Measurements from ENCODE around the gene DNAJA4. TPM values are rescaled to one million over a fixed set of nuclear protein-coding genes. Genes with fewer than 3 reads are reported as not detected.
A peak's percentile ranks its signal among the peaks of the same experiment; 100 is the strongest.

DNAJA4 gene
- total RNA-seq, 2 donors from 2014 or later = 32.1 to 43.7 TPM

GRCh38 chr15:78263907-78264303 is 457 bp upstream of the DNAJA4 start:
- no peak for DNase-seq (ENCODE audit: low spot score)
- 80% methylated on average over 23 of the region's 23 CpGs for WGBS
- Histone ChIP-seq H3K27me3 (replicated peaks; ENCODE audit: insufficient read depth) (no peaks in the 10 kb centered on the region), H3K36me3 (no peaks in the 10 kb centered on the region), H3K4me1 (replicated peaks) (peaks cover 3% of the 10 kb centered on the region), H3K27ac (peak overlapping the region; percentile 90 to 93), H3K4me3 (peak overlapping the region; percentile 57 to 60), H3K9me3 (no peaks in the 10 kb centered on the region)
- TF ChIP-seq POLR2A (IDR thresholded peaks at IDR 0.05) (no peak), CTCF (IDR thresholded peaks at IDR 0.05) (no peak), POLR2AphosphoS5 (IDR thresholded peaks at IDR 0.05) (no peak)
- intact Hi-C loops (cut with DNase I) = no loop called here

GRCh38 chr15:78265137-78265460 is 737 bp downstream of the DNAJA4 start:
- Histone ChIP-seq H3K27me3 (replicated peaks; ENCODE audit: insufficient read depth) (no peaks in the 10 kb centered on the region), H3K4me3 (peak overlapping the region; percentile 57 to 60), H3K36me3 (no peaks in the 10 kb centered on the region), H3K4me1 (replicated peaks) (peaks cover 3% of the 10 kb centered on the region), H3K27ac (peak overlapping the region; percentile 90 to 93), H3K9me3 (no peaks in the 10 kb centered on the region)
- intact Hi-C loops (cut with DNase I) = no loop called here
- WGBS = 30% methylated on average over 12 of the region's 12 CpGs
- TF ChIP-seq CTCF (IDR thresholded peaks at IDR 0.05) (no peak), POLR2AphosphoS5 (IDR thresholded peaks at IDR 0.05) (no peak), POLR2A (IDR thresholded peaks at IDR 0.05) (no peak)
- DNase-seq (ENCODE audit: low spot score) = no peak

- peak overlapping the region in 1 of 2 donors; percentile 57 for H3K4me3 ChIP-seq
- H3K27me3 ChIP-seq (replicated peaks; ENCODE audit: insufficient read depth) = no peaks in the 10 kb centered on the region
- intact Hi-C loops (cut with DNase I) = no loop called here
- H3K4me1 ChIP-seq (replicated peaks) = peaks cover 3% of the 10 kb centered on the region
- TF ChIP-seq POLR2AphosphoS5 (IDR thresholded peaks at IDR 0.05) (peak; percentile 61), POLR2A (IDR thresholded peaks at IDR 0.05) (peak; percentile 31), CTCF (IDR thresholded peaks at IDR 0.05) (peak in 1 of 4 experiments; percentile 6)
- no peaks in the 10 kb centered on the region for H3K9me3 ChIP-seq
- peak overlapping the region; percentile 90 to 93 for H3K27ac ChIP-seq
- no peaks in the 10 kb centered on the region for H3K36me3 ChIP-seq
- 34% methylated on average over 9 of the region's 9 CpGs for WGBS
- DNase-seq (ENCODE audit: low spot score) = no peak
These were observed 1.4 kb downstream of the DNAJA4 start for GRCh38 chr15:78265752-78266224.

- intact Hi-C loops (cut with DNase I) = no loop called here
- Histone ChIP-seq H3K36me3 (no peaks in the 10 kb centered on the region), H3K27ac (peak overlapping the region; percentile 90 to 93), H3K27me3 (replicated peaks; ENCODE audit: insufficient read depth) (no peaks in the 10 kb centered on the region), H3K4me3 (peak overlapping the region in 1 of 2 donors; percentile 57), H3K9me3 (no peaks in the 10 kb centered on the region), H3K4me1 (replicated peaks) (peaks cover 3% of the 10 kb centered on the region)
- TF ChIP-seq CTCF (IDR thresholded peaks at IDR 0.05) = no peak
- no peak for TF ChIP-seq POLR2AphosphoS5 (IDR thresholded peaks at IDR 0.05)
- TF ChIP-seq POLR2A (IDR thresholded peaks at IDR 0.05) = no peak
- peak; percentile 27 for DNase-seq (ENCODE audit: low spot score)
These were observed 1.9 kb downstream of the DNAJA4 start for GRCh38 chr15:78266229-78266628.

- Histone ChIP-seq H3K9me3 (no peaks in the 10 kb centered on the region), H3K36me3 (no peaks in the 10 kb centered on the region), H3K27me3 (replicated peaks; ENCODE audit: insufficient read depth) (no peaks in the 10 kb centered on the region), H3K27ac (peak overlapping the region; percentile 90 to 93), H3K4me3 (no peak overlapping the region), H3K4me1 (replicated peaks) (peaks cover 3% of the 10 kb centered on the region)
- TF ChIP-seq POLR2AphosphoS5 (IDR thresholded peaks at IDR 0.05) (no peak), POLR2A (IDR thresholded peaks at IDR 0.05) (no peak), CTCF (IDR thresholded peaks at IDR 0.05) (no peak)
- intact Hi-C loops (cut with DNase I) = no loop called here
- no peak for DNase-seq (ENCODE audit: low spot score)
- WGBS = 76% methylated on average over 2 of the region's 2 CpGs
These were observed 2.4 kb downstream of the DNAJA4 start for GRCh38 chr15:78266806-78267205.
